ENCODE results near the gene TRIP6. TPM values are rescaled to one million over a fixed set of nuclear protein-coding genes. Genes with fewer than 3 reads are reported as not detected.

TRIP6 gene
- polyA plus RNA-seq (ENCODE audit: insufficient read length in 10 of 10) = 10 to 100 TPM; 29.3 to 58.6 (median 39.7) TPM
- long read RNA-seq, donor 1, partial matches to known transcripts = 0 of 5 reads
- long read RNA-seq, donor 1, other reads (novel, unspliced or antisense) = 0 of 5 reads
- long read RNA-seq, donor 2, transcript TRIP6-201 (9 exons, 1,942 nt) = major isoform, 6 of 6 reads
- long read RNA-seq, donor 2, partial matches to known transcripts = 0 of 6 reads
- long read RNA-seq, donor 2, other reads (novel, unspliced or antisense) = 0 of 6 reads
- long read RNA-seq, donor 3 = 0 reads
- long read RNA-seq, donor 4, partial matches to known transcripts = 0 of 5 reads
- long read RNA-seq, donor 4, other reads (novel, unspliced or antisense) = 0 of 5 reads
- long read RNA-seq, donor 5, transcript TRIP6-201 (9 exons, 1,942 nt) = major isoform, 8 of 26 reads
- long read RNA-seq, donor 5, partial matches to known transcripts = 18 of 26 reads
- long read RNA-seq, donor 5, other reads (novel, unspliced or antisense) = 0 of 26 reads
- long read RNA-seq, donor 6, transcript TRIP6-201 (9 exons, 1,942 nt) = major isoform, 7 of 16 reads
- long read RNA-seq, donor 6, partial matches to known transcripts = 9 of 16 reads
- long read RNA-seq, donor 6, other reads (novel, unspliced or antisense) = 0 of 16 reads
- long read RNA-seq, donor 7, transcript TRIP6-201 (9 exons, 1,942 nt) = major isoform, 7 of 53 reads
- long read RNA-seq, donor 7, partial matches to known transcripts = 45 of 53 reads
- long read RNA-seq, donor 7, other reads (novel, unspliced or antisense) = 0 of 53 reads
- long read RNA-seq, donor 8, transcript TRIP6-201 (9 exons, 1,942 nt) = major isoform, 13 of 25 reads
- long read RNA-seq, donor 8, partial matches to known transcripts = 11 of 25 reads
- long read RNA-seq, donor 8, other reads (novel, unspliced or antisense) = 0 of 25 reads
- long read RNA-seq, donor 9 = 0 reads

GRCh38 chr7:100867040-100867775 is at the start of gene TRIP6:
Gene TRIP6, plus strand, starts transcription at chr7:100867387. Its CDS starts 111 bp downstream, at chr7:100867498.
- peak; percentile 94 to 98 (median 95) for DNase-seq

GRCh38 chr7:100818366-100818765 is 48.8 kb upstream of the TRIP6 start:
- no peak for DNase-seq

- no peak for DNase-seq
Observed at GRCh38 chr7:100818825-100819224, 48.4 kb upstream of the TRIP6 start.

GRCh38 chr7:100819586-100819985 is 47.6 kb upstream of the TRIP6 start:
- DNase-seq = no peak

GRCh38 chr7:100822236-100823139 is 44.7 kb upstream of the TRIP6 start:
- DNase-seq = no peak

GRCh38 chr7:100823140-100823525 is 44.1 kb upstream of the TRIP6 start:
- DNase-seq = no peak

- no peak for DNase-seq
Observed at GRCh38 chr7:100823534-100823933, 43.7 kb upstream of the TRIP6 start.

GRCh38 chr7:100824499-100825214 is 42.5 kb upstream of the TRIP6 start:
- peak in 1 of 3 donors; percentile 25 for DNase-seq

- DNase-seq = peak in 1 of 3 donors; percentile 64
Observed at GRCh38 chr7:100825215-100825671, 41.9 kb upstream of the TRIP6 start.

- DNase-seq = peak in 1 of 3 donors; percentile 64
Observed at GRCh38 chr7:100825751-100826513, 41.3 kb upstream of the TRIP6 start.

- peak in 2 of 3 donors; percentile 24 to 74 for DNase-seq
Observed at GRCh38 chr7:100826514-100827329, 40.5 kb upstream of the TRIP6 start.

- peak; percentile 90 to 97 (median 92) for DNase-seq
Observed at GRCh38 chr7:100827330-100828226, 39.6 kb upstream of the TRIP6 start, which contains the start of gene EPHB4. Gene EPHB4, minus strand, starts transcription at chr7:100827523. Its CDS starts 493 bp downstream, at chr7:100827030.

- DNase-seq = peak in 2 of 3 donors; percentile 34 to 65
Observed at GRCh38 chr7:100829150-100829716, 38.0 kb upstream of the TRIP6 start.

GRCh38 chr7:100830396-100830795 is 36.8 kb upstream of the TRIP6 start:
- DNase-seq = no peak

- DNase-seq = no peak
Observed at GRCh38 chr7:100832281-100832633, 34.9 kb upstream of the TRIP6 start.
